ENCODE results near the gene CARS1. TPM values are rescaled to one million over a fixed set of nuclear protein-coding genes. Genes with fewer than 3 reads are reported as not detected.
A peak's percentile ranks its signal among the peaks of the same experiment; 100 is the strongest.

The CARS1 gene
- total and polyA plus RNA-seq, 2 donors (not counting 1 experiment from before 2014, with no cell fraction given) = 31.3 to 49.5 TPM

- Mint-ChIP-seq H3K27ac (peak overlapping the region; percentile 82), H3K27me3 (no peaks in the 10 kb centered on the region), H3K4me3 (peak overlapping the region; percentile 47), H3K9me3 (ENCODE audit: insufficient read depth) (no peaks in the 10 kb centered on the region), H3K4me1 (peaks cover 18% of the 10 kb centered on the region)
- Histone ChIP-seq H3K4me3 (ENCODE audit: control extremely low read depth in 1 of 5, extremely low read depth in 1 of 5, insufficient read depth in 1 of 5, low read depth in 2 of 5, low read length in 4 of 5) (peak overlapping the region in 1 of 5 experiments; percentile 4), H3K36me3 (replicated peaks in 1 of 2; ENCODE audit: control extremely low read depth in 1 of 2, control insufficient read depth in 1 of 2, extremely low read depth in 1 of 2, insufficient read depth in 2 of 2, low read length in 1 of 2) (peaks cover 5 to 50% of the 10 kb centered on the region in 2 experiments), H3K27me3 (replicated peaks in 1 of 4; ENCODE audit: control extremely low read depth in 1 of 4, control insufficient read depth in 3 of 4, insufficient read depth in 4 of 4, low read length in 3 of 4) (no peaks in the 10 kb centered on the region), H3K9ac (ENCODE audit: low read length) (no peak overlapping the region), H3K4me2 (replicated peaks; ENCODE audit: low read depth, low read length, poor library complexity, severe bottlenecking) (peak overlapping the region; percentile 58), H3K4me1 (ENCODE audit: control insufficient read depth in 2 of 2, insufficient read depth in 2 of 2, low read length in 2 of 2) (peaks cover 12 to 18% of the 10 kb centered on the region in 2 donors), H2AFZ (ENCODE audit: insufficient read depth, low read depth, low read length, poor library complexity, severe bottlenecking) (peak overlapping the region; percentile 6), H4K20me1 (ENCODE audit: control insufficient read depth, insufficient read depth, low read length, poor library complexity, severe bottlenecking) (no peaks in the 10 kb centered on the region), H3K79me2 (ENCODE audit: control insufficient read depth, insufficient read depth, low read length) (no peaks in the 10 kb centered on the region), H3K27ac (ENCODE audit: low read length in 2 of 2) (peak overlapping the region; percentile 23 to 43), H3K9me3 (ENCODE audit: control extremely low read depth in 1 of 3, control insufficient read depth in 2 of 3, insufficient read depth in 1 of 3, low read length in 2 of 3) (no peaks in the 10 kb centered on the region)
- peak; percentile 73 for ATAC-seq (ENCODE audit: low read depth)
- 41% methylated on average over 10 of the region's 14 CpGs for WGBS (ENCODE audit: insufficient coverage)
- no peak for TF ChIP-seq CTCF (IDR thresholded peaks at IDR 0.05)
- no peak for TF ChIP-seq EZH2 (IDR thresholded peaks at IDR 0.05; ENCODE audit: borderline replicate concordance, insufficient read depth, low read depth, low read length, poor library complexity, severe bottlenecking)
- ChIA-PET POLR2A (interaction anchor here (0.6 kb wide), 1 partner anchor 24 kb away, joined by 5 read pairs; no protein-coding TSS in a partner anchor), CTCF (interaction anchor here (0.6 to 1.7 kb wide), 6 partner anchors 14 to 651 kb away, joined by 3 to 6 read pairs (median 3); no protein-coding TSS in a partner anchor)
- intact Hi-C loops (cut with micrococcal nuclease) = no loop called here
- peak; percentile 56 for DNase-seq
Observed at GRCh38 chr11:3022300-3022967, 34.8 kb downstream of the CARS1 start.

DNA sequence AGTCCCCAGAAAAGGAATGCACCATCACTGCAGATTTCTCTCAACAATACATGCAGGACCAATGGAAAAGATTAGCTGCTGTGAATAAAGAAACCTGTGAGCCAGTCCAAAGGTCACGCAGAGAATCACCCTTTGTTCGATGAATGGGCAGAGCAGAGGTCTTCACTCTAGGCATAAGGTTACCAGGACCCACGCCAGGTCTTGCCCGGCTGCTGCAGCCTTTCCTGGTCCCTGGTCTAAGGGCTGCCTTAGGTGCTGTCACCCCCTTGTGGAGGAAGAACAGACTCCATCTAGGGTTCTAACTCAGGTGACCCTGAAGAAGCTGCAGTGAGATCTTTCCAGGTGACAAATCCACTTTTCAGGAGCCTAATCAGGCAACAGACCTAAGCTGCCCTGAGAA is 36.1 kb downstream of the CARS1 start:
- Histone ChIP-seq H3K36me3 (replicated peaks in 1 of 2; ENCODE audit: control extremely low read depth in 1 of 2, control insufficient read depth in 1 of 2, extremely low read depth in 1 of 2, insufficient read depth in 2 of 2, low read length in 1 of 2) (peaks cover 5 to 49% of the 10 kb centered on the region in 2 experiments), H3K4me1 (ENCODE audit: control insufficient read depth in 2 of 2, insufficient read depth in 2 of 2, low read length in 2 of 2) (peaks cover 12 to 18% of the 10 kb centered on the region in 2 donors), H3K9ac (ENCODE audit: low read length) (no peak overlapping the region), H2AFZ (ENCODE audit: insufficient read depth, low read depth, low read length, poor library complexity, severe bottlenecking) (no peak overlapping the region), H3K79me2 (ENCODE audit: control insufficient read depth, insufficient read depth, low read length) (no peaks in the 10 kb centered on the region), H3K9me3 (ENCODE audit: control extremely low read depth in 1 of 3, control insufficient read depth in 2 of 3, insufficient read depth in 1 of 3, low read length in 2 of 3) (no peaks in the 10 kb centered on the region), H3K4me2 (replicated peaks; ENCODE audit: low read depth, low read length, poor library complexity, severe bottlenecking) (no peak overlapping the region), H3K4me3 (ENCODE audit: control extremely low read depth in 1 of 5, extremely low read depth in 1 of 5, insufficient read depth in 1 of 5, low read depth in 2 of 5, low read length in 4 of 5) (no peak overlapping the region), H3K27me3 (replicated peaks in 1 of 4; ENCODE audit: control extremely low read depth in 1 of 4, control insufficient read depth in 3 of 4, insufficient read depth in 4 of 4, low read length in 3 of 4) (no peaks in the 10 kb centered on the region), H3K27ac (ENCODE audit: low read length in 2 of 2) (no peak overlapping the region), H4K20me1 (ENCODE audit: control insufficient read depth, insufficient read depth, low read length, poor library complexity, severe bottlenecking) (no peaks in the 10 kb centered on the region)
- intact Hi-C loops (cut with micrococcal nuclease) = no loop called here
- ChIA-PET POLR2A (no interaction called here), CTCF (no interaction called here)
- TF ChIP-seq CTCF (IDR thresholded peaks at IDR 0.05) (peak; percentile 14), EZH2 (IDR thresholded peaks at IDR 0.05; ENCODE audit: borderline replicate concordance, insufficient read depth, low read depth, low read length, poor library complexity, severe bottlenecking) (no peak)
- ATAC-seq (ENCODE audit: low read depth) = no peak
- H3K27ac Mint-ChIP-seq = no peak overlapping the region
- H3K4me3 Mint-ChIP-seq = no peak overlapping the region
- WGBS (ENCODE audit: insufficient coverage) = 68% methylated on average over 4 of the region's 4 CpGs
- peaks cover 18% of the 10 kb centered on the region for H3K4me1 Mint-ChIP-seq
- H3K9me3 Mint-ChIP-seq (ENCODE audit: insufficient read depth) = no peaks in the 10 kb centered on the region
- H3K27me3 Mint-ChIP-seq = no peaks in the 10 kb centered on the region
- DNase-seq = no peak

Data from B cell (primary cell).